IPS DF 6.9 (cell line): Measurements from ENCODE around the gene PLOD2.

ENCODE experiments used
- DNase-seq: peaks from one replicate; pipeline ENCODE4 v3.0.0-alpha.2; 2013; ENCODE audit warnings: low read depth, low spot score
- H3K27ac ChIP-seq: one replicate; pipeline ENCODE4 v1.5.1; 2013; ENCODE audit warnings: low read length, control low read depth
- H3K27me3 ChIP-seq: 2 replicates; pipeline ENCODE4 v1.6.1; 2013; ENCODE audit warnings: mild to moderate bottlenecking, low read length; ENCODE audit not compliant: control insufficient read depth, insufficient read depth
- H3K36me3 ChIP-seq: 2 replicates; pipeline ENCODE4 v1.6.1; 2013; ENCODE audit warnings: low read length; ENCODE audit not compliant: control insufficient read depth, insufficient read depth
- H3K4me1 ChIP-seq: 2 replicates; pipeline ENCODE4 v1.6.1; 2013; ENCODE audit warnings: low read length; ENCODE audit not compliant: control insufficient read depth, insufficient read depth
- H3K4me3 ChIP-seq: 2 replicates; pipeline ENCODE4 v1.5.1; 2013; ENCODE audit warnings: mild to moderate bottlenecking, low read length
- H3K9me3 ChIP-seq: 2 replicates; pipeline ENCODE4 v1.6.1; 2013; ENCODE audit warnings: low read length, inconsistent platforms; ENCODE audit not compliant: control insufficient read depth, insufficient read depth
- WGBS: extraction: QIAGEN DNeasy Blood & Tissue Kit; methylation state at CpG from one replicate; pipeline ENCODE4 v1.1.7; 2013; ENCODE audit warnings: mixed read lengths, missing lambda C conversion rate; ENCODE audit not compliant: insufficient read length, insufficient coverage; 5-methylcytosine and 5-hydroxymethylcytosine counted together

Gene PLOD2

DNA sequence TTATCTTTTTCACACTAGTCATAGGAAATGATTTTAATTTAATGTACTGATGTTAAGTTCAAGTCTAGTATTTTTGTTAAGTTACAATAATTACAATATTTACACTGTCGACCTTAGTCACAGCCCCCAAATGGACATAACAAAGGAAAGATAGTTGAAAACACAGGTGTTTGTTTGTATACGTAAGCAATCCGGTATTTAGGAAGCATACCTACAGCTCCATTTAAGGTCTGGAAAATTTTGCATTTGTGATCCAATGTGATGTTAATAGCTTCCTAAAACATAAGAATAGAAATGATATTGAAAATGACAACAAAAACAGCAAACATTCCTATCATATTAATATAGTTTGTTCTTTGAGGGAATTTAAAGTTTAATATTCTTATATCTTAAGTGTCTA is 56.9 kb downstream of the PLOD2 start:
- Histone ChIP-seq H3K36me3 (no peaks in the 10 kb centered on the region), H3K27ac (no peak overlapping the region), H3K4me3 (no peak overlapping the region), H3K27me3 (no peaks in the 10 kb centered on the region), H3K4me1 (peaks cover 4% of the 10 kb centered on the region; the same call in 1 of the 2 replicates), H3K9me3 (no peaks in the 10 kb centered on the region)
- no CpG with 5 or more reads among the region's 3 CpGs for WGBS
- DNase-seq = no peak

DNA sequence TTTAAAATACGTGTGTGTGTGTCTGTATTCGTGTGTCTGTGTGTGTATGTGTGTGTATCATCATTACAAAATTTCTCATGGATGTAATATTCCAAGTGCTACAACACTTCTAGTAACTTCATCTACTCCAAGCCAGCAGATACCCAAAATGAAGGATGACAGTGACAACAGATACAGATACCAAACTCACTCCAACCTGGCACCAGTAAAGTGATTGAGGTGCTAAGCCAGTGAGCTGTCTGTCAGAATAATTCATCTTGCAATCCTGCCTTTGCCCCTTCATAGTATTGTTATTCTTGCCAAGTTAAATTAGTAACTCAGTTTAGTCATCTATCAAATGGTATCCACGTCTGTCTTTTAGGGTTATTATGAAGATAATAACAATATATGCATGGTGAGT is 58.1 kb downstream of the PLOD2 start:
- Histone ChIP-seq H3K27me3 (no peaks in the 10 kb centered on the region), H3K4me1 (peaks cover 4% of the 10 kb centered on the region; the same call in 1 of the 2 replicates), H3K9me3 (no peaks in the 10 kb centered on the region), H3K4me3 (no peak overlapping the region), H3K27ac (no peak overlapping the region), H3K36me3 (no peaks in the 10 kb centered on the region)
- no CpG with 5 or more reads among the region's 3 CpGs for WGBS
- DNase-seq = no peak

DNA sequence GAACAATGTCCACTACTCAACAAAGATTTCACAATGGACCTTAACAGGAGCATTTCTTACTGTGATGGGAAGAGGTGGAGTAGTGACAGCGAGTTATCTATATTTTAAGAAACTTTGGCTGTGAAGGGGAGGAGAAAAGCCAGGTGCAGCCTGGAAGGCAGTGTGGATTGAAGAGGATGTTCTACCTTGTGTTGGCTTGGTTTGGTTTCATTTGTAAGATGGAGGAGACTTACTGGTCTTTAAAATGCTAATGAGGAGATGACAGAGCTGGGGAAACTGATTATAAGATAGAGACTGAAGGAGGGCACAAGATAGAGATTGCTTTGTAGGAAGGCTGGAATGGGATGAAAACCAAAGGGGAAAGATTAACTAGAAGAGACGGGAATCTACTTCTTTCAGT is 59.4 kb downstream of the PLOD2 start:
- peaks cover 4% of the 10 kb centered on the region; the same call in 1 of the 2 replicates for H3K4me1 ChIP-seq
- no peaks in the 10 kb centered on the region for H3K9me3 ChIP-seq
- no peak overlapping the region for H3K27ac ChIP-seq
- H3K4me3 ChIP-seq = no peak overlapping the region
- WGBS = no CpG with 5 or more reads among the region's 2 CpGs
- no peak for DNase-seq
- no peaks in the 10 kb centered on the region for H3K27me3 ChIP-seq
- H3K36me3 ChIP-seq = no peaks in the 10 kb centered on the region

DNA sequence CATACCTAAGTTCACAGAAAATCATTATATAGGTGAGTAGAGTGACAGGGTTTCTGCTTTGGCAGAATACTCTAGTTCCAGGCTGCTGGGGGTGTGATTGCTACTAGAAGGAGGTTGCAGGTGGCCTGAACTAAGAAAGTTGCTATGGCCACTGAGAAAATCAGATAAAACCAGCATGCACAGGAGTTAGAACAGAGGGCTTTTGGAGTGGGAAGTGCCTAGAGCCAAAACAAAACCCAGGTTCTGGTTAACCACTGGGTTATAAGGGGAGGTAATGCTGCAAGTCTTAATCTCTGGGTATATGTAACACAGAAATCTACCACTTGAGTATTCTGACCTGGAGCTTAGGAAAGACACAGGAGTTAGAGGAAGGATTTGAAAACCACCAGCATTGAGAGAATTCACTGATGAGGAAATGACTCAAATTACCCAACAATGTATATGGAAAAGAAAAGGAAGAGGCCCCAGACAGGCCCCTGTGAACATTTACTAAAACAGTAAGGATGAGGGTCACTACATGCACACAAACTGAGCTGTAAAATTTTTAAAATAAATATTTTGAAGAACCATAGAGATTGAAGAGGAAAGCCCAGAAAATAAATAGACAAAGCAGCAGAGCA is 60.0 kb downstream of the PLOD2 start:
- no peaks in the 10 kb centered on the region for H3K27me3 ChIP-seq
- no peak overlapping the region for H3K4me3 ChIP-seq
- peaks cover 4% of the 10 kb centered on the region; the same call in 1 of the 2 replicates for H3K4me1 ChIP-seq
- H3K36me3 ChIP-seq = no peaks in the 10 kb centered on the region
- no peak for DNase-seq
- no peak overlapping the region for H3K27ac ChIP-seq
- H3K9me3 ChIP-seq = no peaks in the 10 kb centered on the region

DNA sequence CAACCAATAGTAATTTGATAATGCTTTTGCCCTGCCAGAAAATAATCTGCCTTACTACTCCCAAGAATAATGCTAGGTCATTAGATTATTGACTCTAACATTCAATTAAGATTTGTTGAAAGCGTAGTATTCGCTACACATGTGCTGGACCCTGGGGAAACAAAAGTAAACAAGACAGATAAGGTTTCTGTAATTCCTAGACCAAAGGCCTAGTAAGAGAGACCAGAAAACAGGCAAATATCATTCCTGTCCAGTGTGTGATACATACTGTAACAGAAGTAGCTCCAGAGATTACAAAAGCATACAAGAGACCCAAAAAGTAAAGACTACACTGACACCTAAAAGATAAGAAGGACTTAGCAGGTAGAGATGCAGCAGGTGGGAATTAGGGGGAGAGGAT is 60.8 kb downstream of the PLOD2 start:
- Histone ChIP-seq H3K27me3 (no peaks in the 10 kb centered on the region), H3K4me3 (no peak overlapping the region), H3K9me3 (no peaks in the 10 kb centered on the region), H3K4me1 (peaks cover 4% of the 10 kb centered on the region; the same call in 1 of the 2 replicates), H3K36me3 (no peaks in the 10 kb centered on the region), H3K27ac (no peak overlapping the region)
- WGBS = no CpG with 5 or more reads among the region's 2 CpGs
- no peak for DNase-seq

DNA sequence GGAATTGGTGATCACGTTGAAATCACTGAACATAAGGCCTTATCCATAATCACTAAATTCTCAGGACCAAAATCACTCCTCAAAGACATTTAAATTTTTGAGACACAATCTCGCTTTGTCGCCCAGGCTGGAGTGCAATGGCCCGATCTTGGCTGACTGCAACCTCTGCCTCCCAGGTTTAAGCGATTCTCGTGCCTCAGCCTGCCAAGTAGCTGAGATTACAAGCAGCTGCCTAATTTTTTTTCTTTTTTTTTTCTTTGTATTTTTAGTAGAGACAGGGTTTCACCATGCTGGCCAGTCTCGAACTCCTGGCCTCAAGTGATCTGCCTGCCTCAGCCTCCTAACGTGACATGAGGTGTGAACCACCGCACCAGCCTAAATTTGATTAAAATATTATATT is 61.7 kb downstream of the PLOD2 start:
- Histone ChIP-seq H3K9me3 (no peaks in the 10 kb centered on the region), H3K27me3 (no peaks in the 10 kb centered on the region), H3K36me3 (no peaks in the 10 kb centered on the region), H3K4me3 (no peak overlapping the region), H3K27ac (no peak overlapping the region), H3K4me1 (peaks cover 2% of the 10 kb centered on the region; the same call in 1 of the 2 replicates)
- DNase-seq = no peak
- no CpG with 5 or more reads among the region's 9 CpGs for WGBS

DNA sequence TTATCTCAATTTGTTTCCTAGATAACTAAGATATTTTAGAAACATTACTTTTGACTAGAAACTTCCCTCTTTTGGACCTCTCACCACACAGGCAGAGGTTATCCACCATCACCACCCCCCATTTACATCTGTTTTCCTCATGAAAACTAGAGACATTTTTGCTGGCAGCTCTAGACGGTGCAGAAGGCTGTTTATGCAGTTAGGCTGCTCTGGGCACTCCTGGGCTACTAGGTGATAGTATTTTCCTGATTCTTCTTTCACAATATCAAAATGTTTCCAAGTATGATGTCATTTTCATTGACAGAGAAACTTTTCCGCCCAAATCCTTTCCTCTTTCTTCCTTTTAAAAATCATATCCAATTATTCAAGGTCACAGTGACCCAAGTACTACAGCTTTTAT is 67.1 kb downstream of the PLOD2 start:
- WGBS = no CpG with 5 or more reads among the region's 2 CpGs
- no peaks in the 10 kb centered on the region for H3K36me3 ChIP-seq
- no peaks in the 10 kb centered on the region for H3K4me1 ChIP-seq
- H3K27ac ChIP-seq = no peak overlapping the region
- no peak for DNase-seq
- H3K4me3 ChIP-seq = no peak overlapping the region
- H3K9me3 ChIP-seq = no peaks in the 10 kb centered on the region
- H3K27me3 ChIP-seq = no peaks in the 10 kb centered on the region

DNA sequence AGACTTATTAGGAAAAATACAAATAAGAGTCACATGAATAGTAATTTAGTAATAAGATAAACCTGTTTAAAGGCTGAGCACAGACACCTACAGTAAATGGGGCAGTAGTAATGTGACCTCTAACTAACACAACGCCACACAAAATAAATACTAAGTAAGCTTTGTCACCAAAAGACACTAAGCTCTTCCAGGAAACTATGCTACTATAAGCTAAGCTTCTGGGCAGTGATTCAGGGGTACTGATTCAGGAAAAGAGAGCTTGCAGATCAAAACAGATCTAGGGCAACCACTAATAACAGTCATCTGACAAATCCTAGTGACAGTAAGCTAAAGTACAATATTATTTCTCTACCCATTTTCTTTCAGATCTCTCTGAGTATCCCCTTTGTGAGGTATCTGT is 68.8 kb downstream of the PLOD2 start:
- no peak for DNase-seq
- WGBS = no CpG with 5 or more reads among the region's 1 CpG
- no peak overlapping the region for H3K27ac ChIP-seq
- no peaks in the 10 kb centered on the region for H3K4me1 ChIP-seq
- H3K9me3 ChIP-seq = no peaks in the 10 kb centered on the region
- no peak overlapping the region for H3K4me3 ChIP-seq
- H3K36me3 ChIP-seq = no peaks in the 10 kb centered on the region
- no peaks in the 10 kb centered on the region for H3K27me3 ChIP-seq

DNA sequence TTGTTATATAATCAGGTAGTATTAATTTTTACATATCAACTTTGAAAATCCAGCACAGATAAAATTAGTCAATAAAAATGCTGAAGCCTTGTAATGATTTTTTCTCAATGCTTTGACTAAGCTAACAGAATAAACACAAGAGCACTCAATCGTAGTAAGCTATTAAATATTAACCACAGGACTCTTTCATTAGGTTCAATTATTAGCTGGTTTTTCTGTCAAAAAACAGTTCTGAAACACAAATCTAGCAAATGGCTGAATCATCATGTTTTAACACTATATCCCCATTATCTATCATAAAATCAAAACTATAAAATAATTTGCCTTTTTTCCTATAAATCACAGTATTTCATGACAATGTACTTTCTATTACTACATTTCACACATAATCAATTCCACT is 69.6 kb downstream of the PLOD2 start:
- Histone ChIP-seq H3K27ac (no peak overlapping the region), H3K4me3 (no peak overlapping the region), H3K36me3 (no peaks in the 10 kb centered on the region), H3K9me3 (no peaks in the 10 kb centered on the region), H3K4me1 (no peaks in the 10 kb centered on the region), H3K27me3 (no peaks in the 10 kb centered on the region)
- WGBS = no CpG with 5 or more reads among the region's 1 CpG
- no peak for DNase-seq

DNA sequence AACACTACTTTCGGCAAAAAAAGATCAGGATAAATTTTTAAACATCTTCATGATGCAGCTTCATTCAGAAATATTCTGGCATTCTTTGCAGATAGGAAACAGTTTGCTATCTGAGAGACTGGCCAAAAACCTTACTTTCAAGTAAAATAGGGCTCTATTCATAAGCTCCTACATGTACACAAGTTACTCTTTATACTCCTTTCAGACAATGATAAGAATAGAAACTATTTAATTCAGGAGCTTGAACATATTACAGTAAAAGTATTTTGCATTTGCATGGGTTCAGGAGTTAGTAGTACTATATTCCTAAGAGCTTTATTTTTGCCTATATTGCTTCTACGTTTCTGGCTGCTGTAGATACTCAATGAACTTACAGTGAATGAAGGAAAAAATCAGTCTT is 70.5 kb downstream of the PLOD2 start:
- whole genome bisulfite sequencing = no CpG with 5 or more reads among the region's 2 CpGs
- DNase-seq = no peak
- Histone ChIP-seq H3K4me3 (no peak overlapping the region), H3K36me3 (no peaks in the 10 kb centered on the region), H3K4me1 (no peaks in the 10 kb centered on the region), H3K27ac (no peak overlapping the region), H3K9me3 (no peaks in the 10 kb centered on the region), H3K27me3 (no peaks in the 10 kb centered on the region)

DNA sequence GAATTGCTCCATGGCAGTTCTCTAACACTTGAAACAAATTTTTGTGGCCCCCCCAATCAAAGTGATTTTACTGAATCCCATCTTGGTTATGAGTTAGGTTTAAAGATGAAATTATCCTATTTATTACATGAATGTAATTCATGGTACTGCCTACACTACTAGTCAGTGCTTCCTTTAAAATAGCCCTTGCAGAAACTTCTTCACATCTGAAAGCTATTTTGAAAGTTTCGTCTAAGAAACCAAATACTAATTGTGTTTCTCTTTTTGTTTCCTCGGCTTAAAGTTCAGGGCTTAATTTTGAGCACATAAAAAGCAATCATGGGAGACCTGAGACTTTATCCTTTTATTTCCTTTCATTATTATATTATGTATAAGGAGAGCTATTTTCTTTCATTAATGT is 72.1 kb downstream of the PLOD2 start:
- H3K27ac ChIP-seq = no peak overlapping the region
- H3K36me3 ChIP-seq = no peaks in the 10 kb centered on the region
- no peaks in the 10 kb centered on the region for H3K4me1 ChIP-seq
- DNase-seq = no peak
- no peaks in the 10 kb centered on the region for H3K9me3 ChIP-seq
- H3K4me3 ChIP-seq = no peak overlapping the region
- no peaks in the 10 kb centered on the region for H3K27me3 ChIP-seq
- WGBS = no CpG with 5 or more reads among the region's 2 CpGs
